Gastrocnemius medialis (tissue), 4 donors: ENCODE results near the gene ALG14. TPM values are rescaled to one million over a fixed set of nuclear protein-coding genes. Genes with fewer than 3 reads are reported as not detected.

Source experiments
- ATAC-seq, 2 donors: fragments of 150-250 bp; one replicate each; pipeline ENCODE4 v1.9.1; 2016
- DNase-seq, 2 donors: peaks; one replicate each; pipeline ENCODE4 v3.0.0-alpha.2; 2019
- H3K27ac ChIP-seq, 4 donors: fragments of 200-600 bp; sonication (generic); 1 replicate in 1 of 4; 2 replicates in 3 of 4; pipeline ENCODE4 v1.5.1; 2016 to 2018; ENCODE audit warnings: mild to moderate bottlenecking in 2 of 4, moderate library complexity in 1 of 4
- H3K27me3 ChIP-seq, 3 donors: fragments of 200-600 bp; sonication (generic) in 2 of 3; 1 replicate in 1 of 3; 2 replicates in 2 of 3; pipeline versions ENCODE4 v1.5.1 to v1.6.0; 2016 to 2019; ENCODE audit warnings: mild to moderate bottlenecking in 1 of 3, moderate library complexity in 1 of 3
- H3K36me3 ChIP-seq, 2 donors: fragments of 200-600 bp; sonication (generic) in 1 of 2; one replicate each; pipeline ENCODE4 v1.5.1; 2017 to 2018
- H3K4me1 ChIP-seq, 2 donors: fragments of 200-600 bp; sonication (generic) in 1 of 2; one replicate each; pipeline ENCODE4 v1.5.1; 2016 to 2017; ENCODE audit warnings: mild to moderate bottlenecking in 2 of 2
- H3K4me3 ChIP-seq, 4 donors: fragments of 200-600 bp; sonication (generic) in 3 of 4; 1 replicate in 1 of 4; 2 replicates in 3 of 4; pipeline ENCODE4 v1.5.1; 2016 to 2019; ENCODE audit warnings: mild to moderate bottlenecking in 2 of 4
- H3K9me3 ChIP-seq, 3 donors: fragments of 200-600 bp; sonication (generic) in 2 of 3; 1 replicate in 1 of 3; 2 replicates in 2 of 3; pipeline ENCODE4 v1.5.1; 2016 to 2019
- CTCF ChIP-seq, 5 experiments: fragments of 450-650 bp in 3 of 5; fragments of 200-600 bp in 2 of 5; sonication (generic) in 2 of 5; IDR thresholded peaks in 4 of 5; conservative IDR thresholded peaks in 1 of 5; 1 replicate in 4 of 5; 2 replicates in 1 of 5; pipeline ENCODE4 v1.5.1; 2016 to 2019; ENCODE audit warnings: antibody characterized with exemption in 5 of 5, mild to moderate bottlenecking in 3 of 5, moderate library complexity in 3 of 5
- POLR2A ChIP-seq, 2 donors: fragments of 450-650 bp; IDR thresholded peaks; one replicate each; pipeline ENCODE4 v1.6.1; 2017; ENCODE audit warnings: antibody characterized with exemption in 2 of 2, mild to moderate bottlenecking in 2 of 2, moderate library complexity in 2 of 2
- in situ Hi-C, 4 donors: fragments of 200-750 bp; cut with MboI; loops; one replicate each; pipeline versions ENCODE4 v1.15.0 to v1.8.0; 2017; ENCODE audit warnings: low sequenced_read_pairs in 4 of 4
- intact Hi-C: fragments of 100-400 bp; cut with DNase I; formaldehyde crosslinking; loops from one replicate; pipeline ENCODE4 v1.15.1; 2023; ENCODE audit warnings: low total_unique reads
- total RNA-seq, 4 donors: library from RNA; depleted of rRNA; stranded (reverse); fragments of >200 nt; gene quantifications; one replicate each; pipeline versions ENCODE4 v1.1.0 to v1.2.3, GENCODE V29; 2016

ALG14 gene
- total RNA-seq, 4 donors from 2014 or later, result 0.24 to 0.97 (median 0.77) TPM

- Histone ChIP-seq H3K27ac (no peak overlapping the region), H3K9me3 (no peaks in the 10 kb centered on the region), H3K4me3 (no peak overlapping the region), H3K36me3 (no peaks in the 10 kb centered on the region), H3K27me3 (no peaks in the 10 kb centered on the region), H3K4me1 (peaks cover 4 to 8% of the 10 kb centered on the region in 2 donors)
- intact Hi-C loops, result no loop called here
- TF ChIP-seq CTCF (IDR thresholded peaks at IDR 0.05 in 4 of 5, conservative IDR thresholded peaks at IDR 0.05 in 1 of 5), result no peak
- no peak for TF ChIP-seq POLR2A (IDR thresholded peaks at IDR 0.05)
- no peak for ATAC-seq
- in situ Hi-C loops, result no loop called here
- DNase-seq, result no peak
These were observed 40.9 kb upstream of the ALG14 start for GRCh38 chr1:95113684-95114083.

GRCh38 chr1:95111014-95111413, 38.3 kb upstream of the ALG14 start:
- Histone ChIP-seq H3K9me3 (no peaks in the 10 kb centered on the region), H3K27ac (no peak overlapping the region), H3K36me3 (no peaks in the 10 kb centered on the region), H3K4me3 (no peak overlapping the region), H3K4me1 (no peaks in the 10 kb centered on the region), H3K27me3 (no peaks in the 10 kb centered on the region)
- TF ChIP-seq POLR2A (IDR thresholded peaks at IDR 0.05) (no peak), CTCF (IDR thresholded peaks at IDR 0.05 in 4 of 5, conservative IDR thresholded peaks at IDR 0.05 in 1 of 5) (no peak)
- in situ Hi-C loops (no loop called here), intact Hi-C loops (no loop called here)
- no peak for DNase-seq
- ATAC-seq, result no peak

- DNase-seq (no peak), ATAC-seq (no peak)
- no peaks in the 10 kb centered on the region for H3K4me1 ChIP-seq
- H3K36me3 ChIP-seq, result no peaks in the 10 kb centered on the region
- H3K27ac ChIP-seq, result no peak overlapping the region
- intact Hi-C loops, result no loop called here
- H3K4me3 ChIP-seq, result no peak overlapping the region
- no peaks in the 10 kb centered on the region for H3K9me3 ChIP-seq
- in situ Hi-C loops, result no loop called here
- H3K27me3 ChIP-seq, result no peaks in the 10 kb centered on the region
- TF ChIP-seq POLR2A (IDR thresholded peaks at IDR 0.05) (no peak), CTCF (IDR thresholded peaks at IDR 0.05 in 4 of 5, conservative IDR thresholded peaks at IDR 0.05 in 1 of 5) (no peak)
These were observed 36.0 kb upstream of the ALG14 start for GRCh38 chr1:95108792-95109191.

GRCh38 chr1:95098196-95098595, 25.4 kb upstream of the ALG14 start:
- Histone ChIP-seq H3K27me3 (no peaks in the 10 kb centered on the region), H3K9me3 (no peaks in the 10 kb centered on the region), H3K27ac (no peak overlapping the region), H3K4me1 (no peaks in the 10 kb centered on the region), H3K4me3 (no peak overlapping the region), H3K36me3 (no peaks in the 10 kb centered on the region)
- no peak for DNase-seq
- intact Hi-C loops (no loop called here), in situ Hi-C loops (no loop called here)
- no peak for TF ChIP-seq POLR2A (IDR thresholded peaks at IDR 0.05)
- TF ChIP-seq CTCF (IDR thresholded peaks at IDR 0.05 in 4 of 5, conservative IDR thresholded peaks at IDR 0.05 in 1 of 5), result no peak
- ATAC-seq, result no peak

DNA sequence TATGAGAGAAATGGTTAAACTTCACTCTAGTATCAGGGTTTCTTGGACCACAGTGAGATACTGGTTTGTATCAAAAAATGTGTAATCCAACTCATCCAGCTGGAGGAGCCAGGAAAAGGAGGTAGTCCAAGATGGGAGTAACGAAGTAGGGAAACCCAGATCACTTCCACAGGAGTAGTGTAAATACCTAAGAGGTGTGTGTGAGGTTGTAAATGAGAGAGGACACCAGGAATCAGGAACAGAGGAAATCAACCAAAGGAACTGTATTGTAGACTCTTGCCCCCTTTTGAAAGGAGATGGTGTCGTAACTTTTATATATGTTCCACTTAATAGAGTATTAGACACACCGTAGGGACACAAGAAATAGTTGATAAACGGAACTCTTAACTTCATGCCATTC, 24.7 kb upstream of the ALG14 start:
- in situ Hi-C loops, result no loop called here

More for the DNA sequence above, 24.7 kb upstream of the ALG14 start:
- intact Hi-C loops, result no loop called here
- TF ChIP-seq CTCF (IDR thresholded peaks at IDR 0.05 in 4 of 5, conservative IDR thresholded peaks at IDR 0.05 in 1 of 5) (no peak), POLR2A (IDR thresholded peaks at IDR 0.05) (no peak)
- DNase-seq (no peak), ATAC-seq (no peak)
- H3K27me3 ChIP-seq, result no peaks in the 10 kb centered on the region
- no peaks in the 10 kb centered on the region for H3K36me3 ChIP-seq
- no peaks in the 10 kb centered on the region for H3K9me3 ChIP-seq
- H3K4me3 ChIP-seq, result no peak overlapping the region
- no peaks in the 10 kb centered on the region for H3K4me1 ChIP-seq
- no peak overlapping the region for H3K27ac ChIP-seq
